ENCODE measurements around the gene PDCL3.

Gene PDCL3

GRCh38 chr2:100614455-100615000 is 51.7 kb downstream of the PDCL3 start:
- no peak overlapping the region for H3K4me3 ChIP-seq (ENCODE audit: low read depth, low read length)
- no peak for DNase-seq (ENCODE audit: low read depth)
- TF ChIP-seq CTCF (conservative IDR thresholded peaks at IDR 0.05; ENCODE audit: low read depth, low read length) = no peak

- no peak for DNase-seq (ENCODE audit: low read depth)
- H3K4me3 ChIP-seq (ENCODE audit: low read depth, low read length) = no peak overlapping the region
- TF ChIP-seq CTCF (conservative IDR thresholded peaks at IDR 0.05; ENCODE audit: low read depth, low read length) = no peak
These were observed 52.7 kb downstream of the PDCL3 start for GRCh38 chr2:100615471-100615870.

- TF ChIP-seq CTCF (conservative IDR thresholded peaks at IDR 0.05; ENCODE audit: low read depth, low read length) = no peak
- H3K4me3 ChIP-seq (ENCODE audit: low read depth, low read length) = no peak overlapping the region
- DNase-seq (ENCODE audit: low read depth) = no peak
These were observed 53.1 kb downstream of the PDCL3 start for GRCh38 chr2:100615886-100616285.

DNA sequence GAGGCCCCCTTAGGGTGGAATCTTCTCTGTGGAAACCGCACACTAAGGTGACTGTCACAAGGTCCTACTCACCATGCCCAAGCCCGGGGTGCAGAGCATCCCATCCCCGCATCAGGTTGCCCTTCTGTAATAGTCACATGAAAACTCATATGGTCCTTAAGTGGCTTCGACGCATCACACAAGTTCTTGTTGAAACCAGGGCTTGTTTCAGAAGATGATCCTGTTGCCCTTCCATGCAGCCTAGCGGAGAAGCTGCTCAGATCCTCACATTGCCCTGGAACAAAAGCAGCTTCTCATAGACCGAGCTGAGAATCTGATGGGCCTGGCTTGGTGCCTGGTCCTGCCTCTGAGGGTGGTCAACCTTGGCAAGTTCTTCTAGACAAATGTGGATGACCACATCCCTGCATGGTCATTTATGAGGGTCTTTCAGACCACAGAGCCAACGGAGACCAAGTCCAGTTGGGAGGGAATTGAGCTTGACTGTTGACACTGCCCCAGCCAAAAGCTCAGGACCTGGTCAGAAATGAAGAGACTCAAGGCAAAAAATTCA is 54.1 kb downstream of the PDCL3 start:
- no peak for DNase-seq (ENCODE audit: low read depth)
- no peak overlapping the region for H3K4me3 ChIP-seq (ENCODE audit: low read depth, low read length)
- TF ChIP-seq CTCF (conservative IDR thresholded peaks at IDR 0.05; ENCODE audit: low read depth, low read length) = no peak

GRCh38 chr2:100619951-100620350 is 57.2 kb downstream of the PDCL3 start:
- no peak for DNase-seq (ENCODE audit: low read depth)
- H3K4me3 ChIP-seq (ENCODE audit: low read depth, low read length) = no peak overlapping the region
- TF ChIP-seq CTCF (conservative IDR thresholded peaks at IDR 0.05; ENCODE audit: low read depth, low read length) = no peak

DNA sequence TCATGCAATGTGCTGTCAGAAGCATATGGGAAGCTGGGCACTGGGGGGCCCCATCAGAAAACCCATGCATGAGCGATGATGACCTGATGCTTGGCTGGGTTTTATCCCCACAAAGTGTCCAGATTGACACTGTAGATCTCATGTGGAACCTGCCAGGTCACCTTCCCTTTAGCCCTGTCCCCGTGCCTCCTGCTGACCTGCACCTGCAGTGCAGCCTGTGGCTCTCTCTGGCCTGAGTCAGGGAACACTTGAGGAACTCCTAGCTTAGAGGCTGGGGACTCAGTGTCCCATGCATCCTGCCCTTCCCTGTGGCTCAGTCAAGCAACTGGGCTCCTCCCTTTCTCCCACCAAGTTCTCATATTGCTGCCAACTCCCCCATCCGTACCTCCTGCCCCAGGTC is 57.7 kb downstream of the PDCL3 start:
- no peak for TF ChIP-seq CTCF (conservative IDR thresholded peaks at IDR 0.05; ENCODE audit: low read depth, low read length)
- DNase-seq (ENCODE audit: low read depth) = no peak

DNA sequence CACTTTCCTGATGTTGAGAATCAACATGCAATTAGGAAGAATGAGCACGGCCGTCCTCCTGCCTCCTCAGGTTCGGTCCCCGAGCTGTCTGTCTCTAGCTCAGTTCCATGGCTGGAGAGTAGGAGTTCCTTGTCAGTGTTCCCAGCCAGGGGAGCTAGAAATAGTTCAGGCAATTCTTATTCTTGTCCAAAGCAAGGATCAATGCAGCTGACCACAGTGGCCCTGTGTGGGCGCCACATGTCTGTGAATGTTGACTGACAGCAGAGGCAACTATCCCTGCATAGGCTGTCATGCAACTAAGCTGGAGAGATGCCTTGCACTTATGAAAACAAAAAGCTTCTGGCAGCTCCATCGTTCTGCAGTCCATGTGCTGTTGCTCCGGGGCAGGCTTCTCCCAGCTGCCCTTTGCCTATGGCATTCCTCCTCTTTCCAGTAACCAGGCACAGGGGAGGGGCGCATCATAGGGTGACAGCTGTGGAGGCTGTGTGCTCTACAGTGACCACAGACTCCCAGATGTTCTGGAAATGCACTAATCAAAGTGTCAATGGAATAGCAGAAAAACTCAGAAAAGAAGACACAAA is 58.7 kb downstream of the PDCL3 start:
- no peak for TF ChIP-seq CTCF (conservative IDR thresholded peaks at IDR 0.05; ENCODE audit: low read depth, low read length)
- no peak for DNase-seq (ENCODE audit: low read depth)
- H3K4me3 ChIP-seq (ENCODE audit: low read depth, low read length) = no peak overlapping the region

More for the DNA sequence above, 57.7 kb downstream of the PDCL3 start:
- H3K4me3 ChIP-seq (ENCODE audit: low read depth, low read length) = no peak overlapping the region

Data from choroid plexus epithelial cell (primary cell).